Stimulated activated naive CD8-positive, alpha-beta T cell treated with anti-CD3 and anti-CD28 coated beads, Interleukin-15, Interleukin-2, amounts not matched to agents 100 U/mL and 50 U/mL, for 24 hours (primary cell): ENCODE data around the gene LRRC18.

Source experiments
- ATAC-seq: fragments of 150-1000 bp; cut with Tn5 transposase; one replicate; pipeline ENCODE4 v1.10.0; 2021
- DNase-seq: peaks from one replicate; pipeline ENCODE4 v3.0.0; 2021

LRRC18 gene

DNA sequence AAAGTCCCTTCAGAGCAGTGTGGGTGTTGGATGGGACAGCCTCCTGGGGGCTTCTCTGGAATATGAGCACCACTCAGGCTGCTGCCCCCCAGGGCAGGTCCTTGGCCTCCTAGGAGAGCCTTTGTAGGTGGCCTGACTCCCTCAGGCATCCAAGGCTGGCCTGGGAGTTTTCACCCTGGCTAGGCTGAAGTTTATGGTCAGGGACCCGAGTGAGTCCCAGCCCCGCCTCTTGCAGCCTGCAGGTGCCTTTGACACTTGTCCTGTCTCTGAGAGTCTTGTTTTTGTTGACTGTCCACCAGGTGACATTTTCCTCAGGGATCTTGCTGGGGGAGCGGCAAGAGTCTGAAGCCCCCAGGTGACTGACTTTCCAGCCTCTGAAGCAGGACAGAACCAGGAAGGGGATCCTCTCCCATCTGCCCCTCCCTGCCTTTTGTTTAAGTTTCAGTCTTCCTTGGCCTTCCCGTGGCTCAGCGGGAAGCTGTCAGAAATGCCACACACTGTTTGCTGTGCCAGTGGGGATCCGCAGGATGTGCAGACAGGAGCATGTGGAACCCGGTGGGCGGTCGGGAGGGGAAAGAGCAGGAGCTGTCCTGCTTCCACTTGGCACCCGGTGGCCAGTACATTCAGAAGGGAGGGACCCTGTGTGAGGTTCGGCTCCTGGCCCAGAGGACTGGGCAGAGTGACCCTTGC lies 59.5 kb downstream of the LRRC18 start:
- DNase-seq (no peak), ATAC-seq (no peak)

- DNase-seq (no peak), ATAC-seq (no peak)
These were observed 60.2 kb downstream of the LRRC18 start for GRCh38 chr10:48879451-48879850.

DNA sequence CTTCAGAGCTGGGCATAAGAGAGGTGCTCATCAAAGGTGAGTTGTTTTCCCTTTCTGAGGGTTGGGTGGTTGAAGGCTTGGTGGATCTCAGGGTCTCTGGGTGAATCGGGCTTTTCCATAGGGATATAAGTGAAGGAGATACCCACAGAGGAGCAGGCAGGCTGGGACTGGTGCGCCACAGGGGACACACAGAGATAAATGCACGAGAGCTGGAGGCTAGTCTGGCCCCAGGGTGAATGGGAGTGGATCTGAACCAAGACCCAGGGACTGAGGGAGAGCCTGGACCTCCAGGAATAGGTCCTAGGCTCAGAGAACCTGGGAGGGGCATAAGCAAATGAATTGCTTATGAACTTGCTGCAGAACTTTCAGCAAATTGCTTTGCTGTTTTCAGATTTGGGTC lies 61.5 kb downstream of the LRRC18 start:
- ATAC-seq (no peak), DNase-seq (no peak)

DNA sequence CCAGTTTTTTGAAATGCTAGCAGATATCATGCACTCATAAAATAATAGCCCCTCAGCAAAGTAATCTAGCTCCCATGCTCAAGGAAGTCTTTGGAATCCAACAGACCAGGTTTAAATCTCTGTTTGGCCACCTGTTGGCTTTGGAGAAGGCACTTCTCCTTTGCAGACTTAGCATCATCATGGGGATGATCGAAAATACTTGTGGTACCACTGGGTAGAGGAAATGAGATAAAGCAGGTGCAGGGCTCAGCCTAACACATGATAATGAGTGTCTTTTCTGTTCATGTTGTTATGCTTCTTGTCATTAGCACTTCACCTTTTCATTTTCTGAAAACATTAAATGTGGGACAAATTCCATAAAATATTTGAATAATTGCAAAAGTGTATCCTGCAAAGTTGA lies 67.4 kb downstream of the LRRC18 start:
- ATAC-seq, result no peak
- DNase-seq, result no peak
